ENCODE results near the gene TRIM72. TPM values are rescaled to one million over a fixed set of nuclear protein-coding genes. Genes with fewer than 3 reads are reported as not detected.

The TRIM72 gene
- total RNA-seq, 1 experiment from 2014 or later: 1.8 TPM

- H3K36me3 Mint-ChIP-seq: peaks cover 99% of the 10 kb centered on the region
- ATAC-seq (no peak), DNase-seq (ENCODE audit: low spot score) (no peak)
- no peak overlapping the region for H3K4me3 Mint-ChIP-seq
- ChIA-PET POLR2A (interaction anchor here (0.8 to 1.1 kb wide), 3 partner anchors 9 to 10 kb away, joined by 3 to 4 read pairs (median 4); partner anchors contain the start of gene FUS), CTCF (interaction anchor here (0.7 kb wide), 1 partner anchor 12 kb away, joined by 3 read pairs; no protein-coding TSS in a partner anchor)
- peak overlapping the region; percentile 47; the same call in 1 of the 2 replicates for H3K27ac Mint-ChIP-seq
- H3K9me3 Mint-ChIP-seq: no peaks in the 10 kb centered on the region
- H3K27me3 Mint-ChIP-seq (ENCODE audit: low read depth): no peaks in the 10 kb centered on the region
- H3K4me1 Mint-ChIP-seq: peaks cover 14% of the 10 kb centered on the region
- TF ChIP-seq PRRX2 (CRISPR knock-in tag; IDR thresholded peaks at IDR 0.05): no peak
- TF ChIP-seq ATF1 (CRISPR knock-in tag; IDR thresholded peaks at IDR 0.05): no peak
- TF ChIP-seq NFATC4 (CRISPR knock-in tag; IDR thresholded peaks at IDR 0.05): 0 out of 2 replicates have a peak, but pooled peaks have one; percentile 33
Observed at GRCh38 chr16:31189412-31189778, 24.5 kb upstream of the TRIM72 start.

- POLR2A ChIA-PET: interaction anchor here (1.1 kb wide), 1 partner anchor 9 kb away, joined by 4 read pairs; no protein-coding TSS in a partner anchor
- CTCF ChIA-PET: no interaction called here
- TF ChIP-seq, protein P1, sequence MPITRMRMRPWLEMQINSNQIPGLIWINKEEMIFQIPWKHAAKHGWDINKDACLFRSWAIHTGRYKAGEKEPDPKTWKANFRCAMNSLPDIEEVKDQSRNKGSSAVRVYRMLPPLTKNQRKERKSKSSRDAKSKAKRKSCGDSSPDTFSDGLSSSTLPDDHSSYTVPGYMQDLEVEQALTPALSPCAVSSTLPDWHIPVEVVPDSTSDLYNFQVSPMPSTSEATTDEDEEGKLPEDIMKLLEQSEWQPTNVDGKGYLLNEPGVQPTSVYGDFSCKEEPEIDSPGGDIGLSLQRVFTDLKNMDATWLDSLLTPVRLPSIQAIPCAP (CRISPR knock-in tag; IDR thresholded peaks at IDR 0.05): no peak
- TF ChIP-seq ZSCAN18 (CRISPR knock-in tag; IDR thresholded peaks at IDR 0.05) (no peak), ZNF396 (CRISPR knock-in tag; IDR thresholded peaks at IDR 0.05; ENCODE audit: borderline replicate concordance) (no peak), OVOL2 (CRISPR knock-in tag; IDR thresholded peaks at IDR 0.05; ENCODE audit: borderline replicate concordance) (no peak), ELF4 (CRISPR knock-in tag; IDR thresholded peaks at IDR 0.05; ENCODE audit: low read depth) (no peak), JUN (CRISPR knock-in tag; IDR thresholded peaks at IDR 0.05) (no peak), SMAD4 (CRISPR knock-in tag; IDR thresholded peaks at IDR 0.05) (no peak), ATF3 (CRISPR knock-in tag; conservative IDR thresholded peaks at IDR 0.05) (no peak), ZBTB21 (CRISPR knock-in tag; IDR thresholded peaks at IDR 0.05; ENCODE audit: borderline replicate concordance) (no peak), CREM (CRISPR knock-in tag; IDR thresholded peaks at IDR 0.05) (no peak), ZNF219 (CRISPR knock-in tag; IDR thresholded peaks at IDR 0.05; ENCODE audit: borderline replicate concordance) (no peak), FOXP1 (CRISPR knock-in tag; IDR thresholded peaks at IDR 0.05; ENCODE audit: borderline replicate concordance) (no peak), AFF4 (CRISPR knock-in tag; IDR thresholded peaks at IDR 0.05; ENCODE audit: borderline replicate concordance) (no peak)
- TF ChIP-seq, protein P2, sequence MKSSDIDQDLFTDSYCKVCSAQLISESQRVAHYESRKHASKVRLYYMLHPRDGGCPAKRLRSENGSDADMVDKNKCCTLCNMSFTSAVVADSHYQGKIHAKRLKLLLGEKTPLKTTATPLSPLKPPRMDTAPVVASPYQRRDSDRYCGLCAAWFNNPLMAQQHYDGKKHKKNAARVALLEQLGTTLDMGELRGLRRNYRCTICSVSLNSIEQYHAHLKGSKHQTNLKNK (CRISPR knock-in tag; IDR thresholded peaks at IDR 0.05): no peak
- TF ChIP-seq, protein P3, sequence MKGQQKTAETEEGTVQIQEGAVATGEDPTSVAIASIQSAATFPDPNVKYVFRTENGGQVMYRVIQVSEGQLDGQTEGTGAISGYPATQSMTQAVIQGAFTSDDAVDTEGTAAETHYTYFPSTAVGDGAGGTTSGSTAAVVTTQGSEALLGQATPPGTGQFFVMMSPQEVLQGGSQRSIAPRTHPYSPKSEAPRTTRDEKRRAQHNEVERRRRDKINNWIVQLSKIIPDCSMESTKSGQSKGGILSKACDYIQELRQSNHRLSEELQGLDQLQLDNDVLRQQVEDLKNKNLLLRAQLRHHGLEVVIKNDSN (CRISPR knock-in tag; IDR thresholded peaks at IDR 0.05): no peak
- TF ChIP-seq, protein P4, sequence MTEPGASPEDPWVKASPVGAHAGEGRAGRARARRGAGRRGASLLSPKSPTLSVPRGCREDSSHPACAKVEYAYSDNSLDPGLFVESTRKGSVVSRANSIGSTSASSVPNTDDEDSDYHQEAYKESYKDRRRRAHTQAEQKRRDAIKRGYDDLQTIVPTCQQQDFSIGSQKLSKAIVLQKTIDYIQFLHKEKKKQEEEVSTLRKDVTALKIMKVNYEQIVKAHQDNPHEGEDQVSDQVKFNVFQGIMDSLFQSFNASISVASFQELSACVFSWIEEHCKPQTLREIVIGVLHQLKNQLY (CRISPR knock-in tag; IDR thresholded peaks at IDR 0.05): no peak
- TF ChIP-seq, protein P5, sequence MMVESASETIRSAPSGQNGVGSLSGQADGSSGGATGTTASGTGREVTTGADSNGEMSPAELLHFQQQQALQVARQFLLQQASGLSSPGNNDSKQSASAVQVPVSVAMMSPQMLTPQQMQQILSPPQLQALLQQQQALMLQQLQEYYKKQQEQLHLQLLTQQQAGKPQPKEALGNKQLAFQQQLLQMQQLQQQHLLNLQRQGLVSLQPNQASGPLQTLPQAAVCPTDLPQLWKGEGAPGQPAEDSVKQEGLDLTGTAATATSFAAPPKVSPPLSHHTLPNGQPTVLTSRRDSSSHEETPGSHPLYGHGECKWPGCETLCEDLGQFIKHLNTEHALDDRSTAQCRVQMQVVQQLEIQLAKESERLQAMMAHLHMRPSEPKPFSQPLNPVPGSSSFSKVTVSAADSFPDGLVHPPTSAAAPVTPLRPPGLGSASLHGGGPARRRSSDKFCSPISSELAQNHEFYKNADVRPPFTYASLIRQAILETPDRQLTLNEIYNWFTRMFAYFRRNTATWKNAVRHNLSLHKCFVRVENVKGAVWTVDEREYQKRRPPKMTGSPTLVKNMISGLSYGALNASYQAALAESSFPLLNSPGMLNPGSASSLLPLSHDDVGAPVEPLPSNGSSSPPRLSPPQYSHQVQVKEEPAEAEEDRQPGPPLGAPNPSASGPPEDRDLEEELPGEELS (CRISPR knock-in tag; IDR thresholded peaks at IDR 0.05): no peak
- Mint-ChIP-seq H3K4me3 (no peak overlapping the region), H3K4me1 (peaks cover 14% of the 10 kb centered on the region), H3K27ac (peak overlapping the region; percentile 80), H3K27me3 (ENCODE audit: low read depth) (no peaks in the 10 kb centered on the region), H3K36me3 (peaks cover 98% of the 10 kb centered on the region), H3K9me3 (no peaks in the 10 kb centered on the region)
- ATAC-seq (no peak), DNase-seq (ENCODE audit: low spot score) (no peak)
Observed at GRCh38 chr16:31190061-31190460, 23.9 kb upstream of the TRIM72 start.
